ENCODE measurements around the gene CABYR. TPM values are rescaled to one million over a fixed set of nuclear protein-coding genes. Genes with fewer than 3 reads are reported as not detected.

CABYR gene
- 3.8 and 4.0 TPM in 2 replicates for total RNA-seq

DNA sequence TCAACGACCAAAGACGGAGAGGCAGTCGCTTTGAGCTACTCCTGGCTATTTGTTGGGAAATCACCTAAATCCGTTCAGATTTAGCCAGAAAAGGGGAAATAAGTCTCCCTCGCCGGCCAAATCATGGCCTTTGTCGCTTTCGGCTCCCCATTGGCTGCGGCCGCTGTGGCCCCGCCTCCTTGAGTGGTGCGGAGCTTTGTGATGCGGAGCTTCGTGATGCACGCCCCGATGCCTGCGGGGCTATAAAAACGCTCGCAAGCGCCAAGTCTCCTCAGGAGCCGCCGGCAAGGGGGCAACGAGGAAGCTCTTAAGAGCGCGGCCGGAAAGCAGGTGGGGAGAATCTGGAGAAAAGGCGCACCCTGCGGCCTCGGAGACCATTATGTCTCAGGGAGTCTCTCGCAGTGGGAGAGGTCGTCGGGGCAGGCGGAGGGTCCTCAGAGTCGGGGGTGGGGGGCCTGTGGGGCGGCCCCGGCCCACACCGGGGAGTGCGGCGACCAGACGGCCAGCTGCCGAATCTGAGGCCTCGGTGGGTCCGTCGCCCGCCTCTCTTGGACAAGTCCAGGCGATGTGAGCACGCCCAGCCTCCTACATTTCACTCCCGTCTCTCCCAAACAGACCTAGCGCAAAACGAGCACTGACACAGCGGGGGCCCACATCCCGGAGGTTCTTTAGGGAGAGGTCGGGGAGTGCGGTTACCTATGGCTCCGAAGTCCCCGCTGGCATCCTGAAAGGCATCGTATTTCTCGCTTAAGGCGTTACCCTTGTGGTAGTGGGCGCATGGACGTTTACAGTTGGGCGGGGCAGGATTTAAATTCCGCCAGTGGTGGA lies at the start of gene CABYR:
CABYR (plus strand) TSS at position 274 of the 828 bp plus-strand sequence. CDS start 4,053 bp downstream, outside the sequence.
- H4K20me1 ChIP-seq (ENCODE audit: insufficient read depth, low read length), result no peaks in the 10 kb centered on the region
- H3K27ac ChIP-seq (ENCODE audit: low read depth, low read length), result peak within 1 kb of the TSS; percentile 72
- H2AFZ ChIP-seq (ENCODE audit: low read length), result peak within 1 kb of the TSS; percentile 91
- H3K4me1 ChIP-seq (ENCODE audit: insufficient read depth, low read length), result peaks cover 10% of the 10 kb centered on the region
- no peaks in the 10 kb centered on the region for H3K27me3 ChIP-seq (ENCODE audit: insufficient read depth, low read length)
- no peaks in the 10 kb centered on the region for H3K9me3 ChIP-seq (ENCODE audit: low read depth, low read length)
- H3K4me3 ChIP-seq (ENCODE audit: insufficient read depth, low read length), result peak within 1 kb of the TSS; percentile 73
- TF ChIP-seq, protein P1, sequence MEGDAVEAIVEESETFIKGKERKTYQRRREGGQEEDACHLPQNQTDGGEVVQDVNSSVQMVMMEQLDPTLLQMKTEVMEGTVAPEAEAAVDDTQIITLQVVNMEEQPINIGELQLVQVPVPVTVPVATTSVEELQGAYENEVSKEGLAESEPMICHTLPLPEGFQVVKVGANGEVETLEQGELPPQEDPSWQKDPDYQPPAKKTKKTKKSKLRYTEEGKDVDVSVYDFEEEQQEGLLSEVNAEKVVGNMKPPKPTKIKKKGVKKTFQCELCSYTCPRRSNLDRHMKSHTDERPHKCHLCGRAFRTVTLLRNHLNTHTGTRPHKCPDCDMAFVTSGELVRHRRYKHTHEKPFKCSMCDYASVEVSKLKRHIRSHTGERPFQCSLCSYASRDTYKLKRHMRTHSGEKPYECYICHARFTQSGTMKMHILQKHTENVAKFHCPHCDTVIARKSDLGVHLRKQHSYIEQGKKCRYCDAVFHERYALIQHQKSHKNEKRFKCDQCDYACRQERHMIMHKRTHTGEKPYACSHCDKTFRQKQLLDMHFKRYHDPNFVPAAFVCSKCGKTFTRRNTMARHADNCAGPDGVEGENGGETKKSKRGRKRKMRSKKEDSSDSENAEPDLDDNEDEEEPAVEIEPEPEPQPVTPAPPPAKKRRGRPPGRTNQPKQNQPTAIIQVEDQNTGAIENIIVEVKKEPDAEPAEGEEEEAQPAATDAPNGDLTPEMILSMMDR (IDR thresholded peaks at IDR 0.05; ENCODE audit: extremely low read depth, low read depth, low read length), result no peak
- no peaks in the 10 kb centered on the region for H3K36me3 ChIP-seq (ENCODE audit: insufficient read depth, low read length)
- peak; percentile 95 for DNase-seq (ENCODE audit: insufficient read length, low spot score, missing footprints)
- H3K79me2 ChIP-seq (ENCODE audit: insufficient read depth, low read length), result no peaks in the 10 kb centered on the region
- peak within 1 kb of the TSS; percentile 98 for H3K4me2 ChIP-seq (ENCODE audit: insufficient read depth, low read length)

DNA sequence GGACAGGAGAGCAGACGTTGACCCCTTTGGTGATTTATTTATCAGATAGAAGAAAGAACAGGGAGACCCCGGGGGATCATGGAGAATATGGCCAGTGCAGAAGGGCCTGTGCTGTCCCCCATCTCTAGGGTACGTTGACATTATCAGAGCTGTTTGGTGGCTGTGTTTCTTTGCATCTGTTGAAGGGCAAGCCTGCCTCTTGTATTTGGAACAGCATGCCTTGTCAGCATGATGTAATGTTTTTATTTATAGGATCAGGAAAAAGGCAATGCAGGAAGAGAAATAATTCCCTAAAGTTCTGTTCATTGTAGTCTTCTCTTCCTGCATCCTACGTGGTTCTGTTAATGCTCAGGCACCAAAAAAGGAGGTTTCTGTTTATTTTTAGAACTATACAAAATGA lies 49.8 kb upstream of the CABYR start:
- Histone ChIP-seq H2AFZ (ENCODE audit: low read length) (no peak overlapping the region), H3K4me1 (ENCODE audit: insufficient read depth, low read length) (no peaks in the 10 kb centered on the region), H3K4me3 (ENCODE audit: insufficient read depth, low read length) (no peak overlapping the region), H3K4me2 (ENCODE audit: insufficient read depth, low read length) (no peak overlapping the region), H4K20me1 (ENCODE audit: insufficient read depth, low read length) (peaks cover 3% of the 10 kb centered on the region), H3K9me3 (ENCODE audit: low read depth, low read length) (no peaks in the 10 kb centered on the region), H3K79me2 (ENCODE audit: insufficient read depth, low read length) (no peaks in the 10 kb centered on the region), H3K27ac (ENCODE audit: low read depth, low read length) (no peak overlapping the region), H3K36me3 (ENCODE audit: insufficient read depth, low read length) (peaks cover 6% of the 10 kb centered on the region), H3K27me3 (ENCODE audit: insufficient read depth, low read length) (no peaks in the 10 kb centered on the region)
- no peak for DNase-seq (ENCODE audit: insufficient read length, low spot score, missing footprints)
- TF ChIP-seq, protein P1 (IDR thresholded peaks at IDR 0.05; ENCODE audit: extremely low read depth, low read depth, low read length), result no peak

DNA sequence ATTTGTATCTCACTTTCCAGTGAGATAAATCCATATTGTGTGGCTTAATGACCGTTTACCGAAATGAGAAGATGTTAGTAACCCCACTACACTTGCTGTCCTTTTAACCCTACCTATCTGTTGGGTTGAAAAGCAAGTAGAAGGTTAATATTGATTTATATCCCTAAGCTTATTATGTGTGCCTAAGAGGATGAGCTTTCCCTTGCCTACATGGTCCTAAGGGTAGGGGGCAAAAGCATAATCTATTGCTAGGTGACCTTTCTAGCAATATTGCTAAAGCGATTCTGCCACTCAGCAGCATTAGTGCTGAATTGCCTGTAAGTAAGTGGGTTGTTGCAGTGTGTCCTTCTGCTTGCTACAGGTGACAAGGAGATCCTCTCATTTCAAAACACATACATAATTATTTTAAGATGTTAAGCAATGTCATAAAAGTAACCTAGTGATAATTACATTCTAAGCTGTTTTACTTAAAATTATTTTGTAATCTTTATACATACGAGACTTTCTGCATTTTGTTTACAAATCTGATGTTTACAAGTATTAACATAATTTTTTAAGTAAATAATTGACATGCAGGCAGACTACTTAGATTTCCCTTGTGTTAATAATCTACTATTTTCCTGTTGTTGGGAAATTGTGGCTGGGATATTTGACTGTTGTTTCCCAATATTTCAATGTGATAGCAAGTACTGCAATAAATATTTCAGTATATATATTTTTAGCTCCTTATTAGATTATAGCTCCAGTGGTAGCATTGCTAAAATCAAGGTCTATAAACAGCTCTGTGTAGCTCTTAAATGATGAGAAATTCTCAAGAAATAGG lies 49.1 kb upstream of the CABYR start:
- Histone ChIP-seq H3K4me2 (ENCODE audit: insufficient read depth, low read length) (no peak overlapping the region), H3K27ac (ENCODE audit: low read depth, low read length) (no peak overlapping the region)

More for the DNA sequence above, 49.1 kb upstream of the CABYR start:
- no peaks in the 10 kb centered on the region for H3K9me3 ChIP-seq (ENCODE audit: low read depth, low read length)
- no peaks in the 10 kb centered on the region for H3K27me3 ChIP-seq (ENCODE audit: insufficient read depth, low read length)
- TF ChIP-seq, protein P1 (IDR thresholded peaks at IDR 0.05; ENCODE audit: extremely low read depth, low read depth, low read length), result no peak
- H3K4me3 ChIP-seq (ENCODE audit: insufficient read depth, low read length), result no peak overlapping the region
- H3K79me2 ChIP-seq (ENCODE audit: insufficient read depth, low read length), result no peaks in the 10 kb centered on the region
- no peaks in the 10 kb centered on the region for H3K4me1 ChIP-seq (ENCODE audit: insufficient read depth, low read length)
- peaks cover 3% of the 10 kb centered on the region for H4K20me1 ChIP-seq (ENCODE audit: insufficient read depth, low read length)
- H2AFZ ChIP-seq (ENCODE audit: low read length), result no peak overlapping the region
- DNase-seq (ENCODE audit: insufficient read length, low spot score, missing footprints), result no peak
- peaks cover 6% of the 10 kb centered on the region for H3K36me3 ChIP-seq (ENCODE audit: insufficient read depth, low read length)
